B cell (primary cell): Measurements from ENCODE around the gene ATG7. TPM values are rescaled to one million over a fixed set of nuclear protein-coding genes. Genes with fewer than 3 reads are reported as not detected.

Experiments
- ATAC-seq: fragments of 200-7000 bp; cut with Tn5 transposase; one replicate; pipeline ENCODE4 v1.10.0; 2021; ENCODE audit warnings: low read depth, mild to moderate bottlenecking, moderate number of reproducible peaks, moderate library complexity
- CTCF ChIA-PET: fragments of 350-600 bp; sonication (Branson Sonifier 250); formaldehyde crosslinking; loops from one replicate; lab custom pipeline; 2021; ENCODE audit warnings: antibody characterized with exemption, inconsistent platforms; lab: Charles Lee
- POLR2A ChIA-PET: fragments of 350-600 bp; sonication (Branson Sonifier 250); formaldehyde crosslinking; loops from one replicate; lab custom pipeline; 2021; ENCODE audit warnings: antibody characterized with exemption; lab: Charles Lee
- DNase-seq: peaks from one replicate; pipeline ENCODE4 v3.0.0; 2013
- H2AFZ ChIP-seq: 2 replicates; pipeline ENCODE4 v1.6.1; 2012; ENCODE audit warnings: mild to moderate bottlenecking, low read depth, low read length; ENCODE audit not compliant: insufficient read depth, poor library complexity, severe bottlenecking
- H3K27ac ChIP-seq, 2 donors: 1 replicate in 1 of 2; 2 replicates in 1 of 2; pipeline ENCODE4 v1.5.1; 2012 to 2013; ENCODE audit warnings: low read length in 2 of 2, mild to moderate bottlenecking in 2 of 2, moderate library complexity in 1 of 2
- H3K27me3 ChIP-seq, 4 experiments: fragments of 200-600 bp in 1 of 4; sonication (generic) in 1 of 4; replicated peaks in 1 of 4; 1 replicate in 2 of 4; 2 replicates in 2 of 4; pipeline versions ENCODE4 v1.6.1 to v1.7.0; 2013 to 2016; ENCODE audit warnings: low read length in 3 of 4, mild to moderate bottlenecking in 2 of 4, mixed read lengths in 1 of 4, moderate library complexity in 1 of 4; ENCODE audit not compliant: insufficient read depth in 4 of 4, control insufficient read depth in 3 of 4; ENCODE audit errors: control extremely low read depth in 1 of 4
- H3K36me3 ChIP-seq, 2 experiments: replicated peaks in 1 of 2; 1 replicate in 1 of 2; 2 replicates in 1 of 2; pipeline versions ENCODE4 v1.6.1 to v1.7.1; 2013; ENCODE audit warnings: low read length in 1 of 2; ENCODE audit not compliant: insufficient read depth in 2 of 2, control insufficient read depth in 1 of 2; ENCODE audit errors: control extremely low read depth in 1 of 2, extremely low read depth in 1 of 2
- H3K4me1 ChIP-seq, 2 donors: fragments of 200-600 bp in 1 of 2; sonication (generic) in 1 of 2; 1 replicate in 1 of 2; 2 replicates in 1 of 2; pipeline versions ENCODE4 v1.5.1 to v1.6.1; 2013 to 2017; ENCODE audit warnings: low read length in 2 of 2; ENCODE audit not compliant: control insufficient read depth in 2 of 2, insufficient read depth in 2 of 2
- H3K4me2 ChIP-seq: replicated peaks from 2 replicates; pipeline ENCODE3; 2012; ENCODE audit warnings: mild to moderate bottlenecking, low read depth, low read length; ENCODE audit not compliant: poor library complexity, severe bottlenecking
- H3K4me3 ChIP-seq, 5 experiments: fragments of 200-600 bp in 1 of 5; sonication (generic) in 1 of 5; 1 replicate in 3 of 5; 2 replicates in 2 of 5; pipeline versions ENCODE4 v1.5.1 to v1.7.0; 2011 to 2016; ENCODE audit warnings: low read length in 4 of 5, mild to moderate bottlenecking in 4 of 5, low read depth in 2 of 5, control low read depth in 1 of 5, moderate library complexity in 1 of 5; ENCODE audit not compliant: insufficient read depth in 1 of 5; ENCODE audit errors: control extremely low read depth in 1 of 5, extremely low read depth in 1 of 5
- H3K79me2 ChIP-seq: fragments of 200-600 bp; sonication (generic); one replicate; pipeline ENCODE4 v1.6.0; 2016; ENCODE audit warnings: low read length; ENCODE audit not compliant: control insufficient read depth, insufficient read depth
- H3K9ac ChIP-seq: fragments of 200-600 bp; sonication (generic); 2 replicates; pipeline ENCODE4 v1.6.1; 2017; ENCODE audit warnings: mild to moderate bottlenecking, low read length, moderate library complexity
- H3K9me3 ChIP-seq, 3 donors: one replicate each; pipeline versions ENCODE4 v1.6.1 to v1.7.1; 2013; ENCODE audit warnings: low read length in 2 of 3; ENCODE audit not compliant: control insufficient read depth in 2 of 3, insufficient read depth in 1 of 3; ENCODE audit errors: control extremely low read depth in 1 of 3
- H4K20me1 ChIP-seq: 2 replicates; pipeline ENCODE4 v1.6.0; 2012; ENCODE audit warnings: mild to moderate bottlenecking, low read length; ENCODE audit not compliant: insufficient read depth, control insufficient read depth, poor library complexity, severe bottlenecking
- H3K27ac Mint-ChIP-seq: one replicate; pipeline ENCODE4 v1.8.0; 2021; ENCODE audit warnings: mixed read lengths
- H3K27me3 Mint-ChIP-seq: one replicate; pipeline ENCODE4 v1.8.0; 2021; ENCODE audit warnings: mixed read lengths
- H3K4me1 Mint-ChIP-seq: one replicate; pipeline ENCODE4 v1.8.0; 2021; ENCODE audit warnings: mixed read lengths
- H3K4me3 Mint-ChIP-seq: one replicate; pipeline ENCODE4 v1.8.0; 2021; ENCODE audit warnings: mixed read lengths
- H3K9me3 Mint-ChIP-seq: one replicate; pipeline ENCODE4 v1.8.0; 2022; ENCODE audit warnings: mixed read lengths; ENCODE audit not compliant: insufficient read depth
- CTCF ChIP-seq: fragments of 200-600 bp; IDR thresholded peaks from one replicate; pipeline ENCODE4 v1.8.0; 2022; ENCODE audit warnings: antibody characterized with exemption, mild to moderate bottlenecking
- EZH2 ChIP-seq: IDR thresholded peaks from 2 replicates; pipeline ENCODE4 v1.6.1; 2012; ENCODE audit warnings: borderline replicate concordance, low read depth, mild to moderate bottlenecking, moderate library complexity, low read length; ENCODE audit not compliant: insufficient read depth, poor library complexity, severe bottlenecking
- WGBS: methylation state at CpG from one replicate; pipeline ENCODE4 v1.1.5; 2013; ENCODE audit warnings: missing lambda C conversion rate; ENCODE audit not compliant: insufficient coverage; 5-methylcytosine and 5-hydroxymethylcytosine counted together
- intact Hi-C: fragments of 100-400 bp; cut with micrococcal nuclease; formaldehyde crosslinking; loops from one replicate; pipeline ENCODE4 v1.10.0; 2022
- polyA plus RNA-seq: library from polyadenylated mRNA; depleted of rRNA; stranded (reverse); fragments of >200 nt; gene quantifications from 2 replicates; pipeline ENCODE4 v1.2.3, GENCODE V29; 2012
- total RNA-seq, 2 donors: library from RNA; stranded (reverse); fragments of 120-200 nt in 1 of 2; gene quantifications; 1 replicate in 1 of 2; 2 replicates in 1 of 2; pipeline versions ENCODE4 v1.2.3 to v1.2.4, GENCODE V29; 2013 to 2022

The ATG7 gene
- total and polyA plus RNA-seq, 2 donors (not counting 1 experiment from before 2014, with no cell fraction given) = 13.9 to 66.4 TPM

GRCh38 chr3:11235385-11235784 lies 36.8 kb upstream of the ATG7 start:
- H3K79me2 ChIP-seq = no peaks in the 10 kb centered on the region
- ChIA-PET CTCF (interaction anchor here (1.3 to 9.9 kb wide), 9 partner anchors 10 to 416 kb away, joined by 4 to 241 read pairs (median 6); no protein-coding TSS in a partner anchor), POLR2A (no interaction called here)
- H4K20me1 ChIP-seq = no peaks in the 10 kb centered on the region
- Mint-ChIP-seq H3K4me3 (no peak overlapping the region), H3K4me1 (peaks cover 2% of the 10 kb centered on the region), H3K27ac (no peak overlapping the region), H3K9me3 (peaks cover 2% of the 10 kb centered on the region), H3K27me3 (peaks cover 26% of the 10 kb centered on the region)
- WGBS = 90% methylated on average over 3 of the region's 8 CpGs
- no peak overlapping the region for H3K4me2 ChIP-seq
- H3K27me3 ChIP-seq = peaks cover 0 to 5% (median 2%) of the 10 kb centered on the region in 4 experiments
- peaks cover 0 to 6% (median 2%) of the 10 kb centered on the region in 3 donors for H3K9me3 ChIP-seq
- H3K36me3 ChIP-seq = no peaks in the 10 kb centered on the region
- no peaks in the 10 kb centered on the region for H3K4me1 ChIP-seq
- intact Hi-C loops = loop anchor here (5.0 kb wide), 1 partner anchor 567 kb away; no protein-coding TSS in a partner anchor
- DNase-seq (no peak), ATAC-seq (no peak)
- no peak for TF ChIP-seq EZH2
- TF ChIP-seq CTCF = no peak
- no peak overlapping the region for H3K27ac ChIP-seq
- H3K9ac ChIP-seq = no peak overlapping the region
- no peak overlapping the region for H3K4me3 ChIP-seq
- no peak overlapping the region for H2AFZ ChIP-seq

- no CpG with 5 or more reads among the region's 8 CpGs for WGBS
- Mint-ChIP-seq H3K27ac (no peak overlapping the region), H3K4me1 (no peaks in the 10 kb centered on the region), H3K9me3 (peaks cover 2% of the 10 kb centered on the region), H3K27me3 (peaks cover 30% of the 10 kb centered on the region), H3K4me3 (no peak overlapping the region)
- DNase-seq (peak; percentile 78), ATAC-seq (peak; percentile 79)
- TF ChIP-seq EZH2 (no peak), CTCF (peak; percentile 97)
- intact Hi-C loops = loop anchor here (1.0 to 5.0 kb wide), 3 partner anchors 98 to 565 kb away; no protein-coding TSS in a partner anchor
- Histone ChIP-seq H3K4me2 (no peak overlapping the region), H4K20me1 (no peaks in the 10 kb centered on the region), H3K27me3 (peaks cover 0 to 5% (median 2%) of the 10 kb centered on the region in 4 experiments), H3K36me3 (no peaks in the 10 kb centered on the region), H3K9me3 (peaks cover 0 to 6% (median 2%) of the 10 kb centered on the region in 3 donors), H3K4me1 (no peaks in the 10 kb centered on the region), H3K4me3 (no peak overlapping the region), H3K27ac (no peak overlapping the region), H3K9ac (no peak overlapping the region), H2AFZ (no peak overlapping the region), H3K79me2 (no peaks in the 10 kb centered on the region)
- CTCF ChIA-PET = interaction anchor here (0.6 to 9.9 kb wide), 24 partner anchors 8 to 415 kb away, joined by 3 to 241 read pairs (median 4); partner anchors contain the start of gene ATG7
- POLR2A ChIA-PET = no interaction called here
Observed at GRCh38 chr3:11236588-11237461, 35.4 kb upstream of the ATG7 start.
